Left cardiac atrium (tissue), 4 donors: ENCODE data around the gene RNF19B. TPM values are rescaled to one million over a fixed set of nuclear protein-coding genes. Genes with fewer than 3 reads are reported as not detected.
"Not testable (repeated sequence)": the region's sequence is repeated elsewhere in the genome, so short reads cannot be mapped to it uniquely, and the experiment has no call there.

Source experiments
- ATAC-seq, 2 donors: fragments of 200-7000 bp; cut with Tn5 transposase; one replicate each; pipeline ENCODE4 v1.9.1; 2020; ENCODE audit warnings: mild to moderate bottlenecking in 2 of 2, moderate library complexity in 2 of 2
- DNase-seq: peaks from one replicate; pipeline ENCODE4 v3.0.0-alpha.2; 2020
- intact Hi-C, 2 donors: fragments of 100-400 bp; cut with DNase I; formaldehyde crosslinking; loops; one replicate each; pipeline versions ENCODE4 v1.14.1 to v1.15.1; 2022 to 2023
- total RNA-seq, 2 donors: library from RNA; stranded (reverse); fragmentation: NEBNext Ultra II Directional; extraction: Animal tissue kit (Norgen Biotek cat#: 25700); gene quantifications; one replicate each; pipeline ENCODE4 v1.2.1, GENCODE V29; 2021
- donor health status: DM: no; HTN: yes; CAD: no.
- donor health status: DM: no; HTN: yes; CAD: no; lungs with severe emphysema.
- donor health status: DM: yes; HTN: yes; CAD: no.
- donor health status: Dilated cardiomyopathy.

Gene RNF19B
- total RNA-seq, 2 donors from 2014 or later: 10.7 to 12.8 TPM

DNA sequence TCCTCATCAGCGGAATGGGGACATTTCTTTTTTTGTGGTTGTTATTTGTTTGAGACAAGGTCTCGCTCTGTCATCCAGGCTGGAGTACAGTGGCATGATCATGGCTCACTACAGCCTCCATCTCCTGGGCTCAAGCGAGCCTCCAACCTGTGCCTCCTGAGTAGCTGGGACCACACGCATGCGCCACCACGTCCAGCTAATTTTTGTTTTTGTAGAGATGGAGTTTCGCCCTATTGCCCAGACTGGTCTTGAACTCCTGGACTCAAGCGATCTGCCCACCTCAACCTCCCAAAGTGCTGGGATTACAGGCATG lies 28.7 kb upstream of the RNF19B start:
- ATAC-seq, intact Hi-C loops, DNase-seq: not testable (repeated sequence)

DNA sequence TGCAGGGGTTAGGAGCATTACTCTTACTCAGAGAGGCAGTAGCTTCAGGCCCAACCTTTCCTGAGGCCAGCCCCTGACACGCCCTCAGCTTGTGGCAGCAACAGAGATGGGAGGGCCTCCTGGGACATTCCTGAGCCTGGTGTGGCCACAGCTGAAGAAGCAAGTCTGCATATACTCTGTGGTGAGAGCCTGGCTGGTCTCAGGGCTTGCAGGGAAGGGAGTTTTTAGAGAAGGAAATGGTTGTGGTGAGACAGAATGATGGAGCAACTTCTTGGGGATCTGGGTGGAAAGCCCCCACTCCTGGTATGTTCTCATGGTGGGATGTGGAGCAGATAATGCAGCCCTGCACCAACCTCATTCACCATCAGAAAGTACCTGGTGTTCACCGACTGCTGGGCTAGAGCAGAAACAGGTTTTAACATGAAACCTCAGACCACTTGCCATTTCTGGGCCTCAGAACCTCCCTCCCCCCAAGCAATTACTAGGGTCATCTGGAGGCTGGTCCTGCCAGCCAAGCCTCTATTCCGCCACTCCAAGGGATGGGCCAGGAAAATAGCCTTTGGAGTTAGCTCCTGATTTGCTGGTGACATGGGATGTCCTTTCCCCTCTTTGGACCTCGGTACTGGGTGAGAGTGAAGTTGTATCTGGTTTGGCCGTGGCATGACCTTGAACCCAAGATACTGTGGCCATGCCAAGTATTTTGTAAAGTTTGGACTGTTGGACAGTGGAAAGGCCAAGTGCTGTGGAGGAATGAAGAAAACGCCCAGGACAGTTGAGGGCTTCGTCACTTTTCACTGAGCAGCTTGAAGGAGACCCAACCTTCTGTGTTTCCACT lies 28.1 kb upstream of the RNF19B start:
- ATAC-seq: peak; percentile 54 to 80
- intact Hi-C loops: no loop called here

GRCh38 chr1:32991819-32992488 lies 27.3 kb upstream of the RNF19B start:
- ATAC-seq (no peak), DNase-seq (no peak)
- intact Hi-C loops: no loop called here

More for the DNA sequence above, 28.1 kb upstream of the RNF19B start:
- DNase-seq: peak; percentile 83

GRCh38 chr1:32991386-32991785 lies 26.8 kb upstream of the RNF19B start:
- intact Hi-C loops: no loop called here
- ATAC-seq (no peak), DNase-seq (no peak)

GRCh38 chr1:32990887-32991286 lies 26.3 kb upstream of the RNF19B start:
- DNase-seq (no peak), ATAC-seq (no peak)
- intact Hi-C loops: no loop called here

DNA sequence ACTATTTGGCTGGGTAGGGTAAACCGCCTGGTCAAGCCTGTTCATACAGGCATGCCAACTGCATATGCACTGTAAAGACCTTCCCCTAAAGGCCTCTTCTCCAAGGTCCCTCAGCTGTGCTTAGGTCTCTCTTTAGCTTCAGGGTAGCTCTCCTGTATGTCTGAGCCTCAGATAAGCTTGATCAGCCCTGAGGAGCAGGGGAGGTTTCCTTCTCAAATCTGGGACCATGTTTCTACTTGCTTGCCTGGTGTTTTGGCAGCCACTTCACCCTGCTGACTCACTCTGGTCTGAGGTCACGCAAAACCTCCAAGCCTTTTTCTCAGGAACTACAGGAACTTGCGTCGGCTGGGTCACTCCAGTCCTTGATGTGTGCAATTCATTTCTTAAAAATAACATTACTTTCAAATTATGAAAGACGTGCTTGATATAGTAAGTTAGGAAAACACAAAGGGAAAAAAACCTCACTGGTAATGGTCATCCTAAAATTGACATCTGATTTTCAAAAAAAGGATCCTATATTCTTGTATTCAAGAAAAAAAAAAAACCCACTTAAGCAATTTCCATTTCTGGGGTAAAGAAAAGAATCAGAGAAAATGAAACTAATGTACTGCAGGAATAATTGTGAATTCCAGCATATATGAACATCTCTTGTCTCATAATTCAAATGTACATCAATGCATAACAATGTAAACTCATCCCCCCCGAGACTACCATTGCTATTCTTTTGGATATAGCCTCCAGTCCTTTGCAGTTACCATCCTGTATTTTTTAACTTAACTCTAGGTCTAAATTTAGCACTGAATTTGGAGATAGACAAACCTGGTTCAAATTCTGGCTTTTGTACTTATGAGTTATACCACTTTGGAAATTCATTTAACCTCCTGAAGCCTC lies 24.8 kb upstream of the RNF19B start:
- intact Hi-C loops: no loop called here
- ATAC-seq (peak; percentile 82 to 88), DNase-seq (peak; percentile 84)

GRCh38 chr1:32988665-32989064 lies 24.1 kb upstream of the RNF19B start:
- no peak for DNase-seq
- ATAC-seq: peak; percentile 31 to 34
- intact Hi-C loops: no loop called here

DNA sequence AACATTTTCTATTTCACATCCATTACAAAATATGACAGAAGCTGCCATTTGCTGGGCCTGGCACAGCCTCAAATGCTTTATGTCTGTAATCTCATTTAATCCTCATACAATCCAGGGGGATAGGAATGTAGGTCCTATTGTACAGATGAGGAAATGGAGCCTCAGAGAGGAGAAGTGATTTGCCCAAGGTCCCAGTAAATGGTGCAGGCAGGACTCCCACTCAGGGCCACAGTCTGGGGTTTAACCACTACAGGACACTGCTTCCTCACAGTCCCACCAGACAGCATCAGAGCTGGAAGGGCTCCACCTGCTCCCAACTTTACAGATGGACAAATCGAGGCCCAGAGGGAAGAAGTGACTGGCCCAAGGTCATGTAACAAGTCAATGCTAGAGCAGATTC lies 20.6 kb upstream of the RNF19B start:
- DNase-seq (no peak), ATAC-seq (no peak)
- intact Hi-C loops: no loop called here

GRCh38 chr1:32984455-32985171 lies 20.0 kb upstream of the RNF19B start:
- intact Hi-C loops: no loop called here
- ATAC-seq (no peak), DNase-seq (no peak)

DNA sequence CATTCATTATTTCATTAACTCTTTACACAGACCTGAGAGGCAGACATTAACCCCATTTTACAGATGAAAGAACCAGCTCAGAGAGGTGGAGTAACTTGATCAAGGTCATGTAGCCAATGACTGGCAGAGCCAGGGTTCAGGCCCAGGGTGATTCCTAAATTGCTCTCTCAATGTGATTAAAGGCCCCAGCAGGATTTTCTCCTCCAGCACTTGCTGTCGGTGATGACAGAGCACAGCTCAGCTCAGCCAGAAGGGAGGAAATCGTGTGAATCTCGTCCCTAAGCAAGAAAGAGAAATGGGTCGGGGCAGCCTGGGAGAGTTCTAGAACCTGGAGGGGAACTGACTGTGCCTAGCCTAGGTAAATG lies 19.5 kb upstream of the RNF19B start:
- intact Hi-C loops: no loop called here
- DNase-seq (no peak), ATAC-seq (peak in 1 of 2 donors; percentile 10)

GRCh38 chr1:32983020-32983419 lies 18.4 kb upstream of the RNF19B start:
- DNase-seq (no peak), ATAC-seq (no peak)
- intact Hi-C loops: no loop called here

DNA sequence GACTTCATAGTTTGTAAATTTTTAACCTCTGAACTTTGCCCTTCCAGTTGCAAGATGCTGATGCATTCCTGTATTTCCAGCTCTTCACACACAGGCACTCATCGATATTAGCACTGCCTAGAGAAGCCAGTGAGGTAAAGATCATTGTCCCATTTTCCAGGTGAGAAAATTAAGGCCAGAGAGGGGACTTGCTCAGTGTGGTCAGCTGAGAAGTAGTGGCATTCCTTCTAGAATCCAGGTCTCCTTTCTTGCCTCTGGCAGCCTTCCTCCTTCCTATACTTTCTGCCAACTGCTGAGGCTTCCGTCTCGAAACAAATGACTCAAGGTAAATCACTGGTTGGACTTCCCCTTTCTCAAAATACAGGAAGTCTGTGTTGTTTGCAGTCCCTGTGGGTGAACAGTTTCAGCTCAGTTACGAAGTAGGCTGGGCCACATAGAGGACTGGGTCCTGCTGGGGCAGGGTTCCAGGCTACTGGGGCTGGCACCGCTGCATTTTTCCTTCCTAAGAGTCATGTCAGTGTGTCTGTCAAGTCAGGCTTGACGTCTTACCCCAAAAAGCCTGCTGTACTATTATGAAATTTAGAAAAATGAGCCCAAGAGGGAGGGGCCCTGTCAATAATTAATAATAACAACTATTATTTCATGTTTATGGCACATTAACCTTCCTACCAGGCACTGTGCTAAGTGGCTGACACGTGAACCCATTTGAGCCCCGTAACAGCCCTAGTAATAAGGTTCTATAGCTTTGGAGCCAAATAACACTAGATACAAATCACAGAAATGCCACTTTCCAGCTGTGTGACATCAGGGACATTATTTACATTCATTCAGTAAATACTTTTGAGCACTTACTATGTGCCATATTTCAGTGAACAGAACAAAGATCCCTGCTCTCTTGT lies 16.6 kb upstream of the RNF19B start:
- DNase-seq (peak; percentile 55), ATAC-seq (peak; percentile 85 to 89)
- intact Hi-C loops: no loop called here

GRCh38 chr1:32980080-32980479 lies 15.5 kb upstream of the RNF19B start:
- DNase-seq: no peak
- no peak for ATAC-seq
- intact Hi-C loops: no loop called here

GRCh38 chr1:32978854-32979253 lies 14.2 kb upstream of the RNF19B start:
- intact Hi-C loops: no loop called here
- DNase-seq: no peak
- ATAC-seq: no peak

- DNase-seq: no peak
- intact Hi-C loops: no loop called here
- ATAC-seq: no peak
Measured at GRCh38 chr1:32977546-32978087, 13.0 kb upstream of the RNF19B start.

DNA sequence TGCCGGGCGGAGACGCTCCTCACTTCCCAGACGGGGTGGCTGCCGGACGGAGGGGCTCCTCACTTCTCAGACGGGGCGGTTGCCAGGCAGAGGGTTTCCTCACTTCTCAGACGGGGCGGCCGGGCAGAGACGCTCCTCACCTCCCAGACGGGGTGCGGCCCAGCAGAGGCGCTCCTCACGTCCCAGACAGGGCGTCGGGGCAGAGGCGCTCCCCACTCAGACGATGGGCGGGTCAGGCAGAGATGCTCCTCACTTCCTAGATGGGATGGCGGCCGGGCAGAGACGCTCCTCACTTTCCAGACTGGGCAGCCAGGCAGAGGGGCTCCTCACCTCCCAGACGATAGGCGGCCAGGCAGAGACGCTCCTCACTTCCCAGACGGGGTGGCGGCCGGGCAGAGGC lies 10.4 kb upstream of the RNF19B start:
- DNase-seq, ATAC-seq, intact Hi-C loops: not testable (repeated sequence)

DNA sequence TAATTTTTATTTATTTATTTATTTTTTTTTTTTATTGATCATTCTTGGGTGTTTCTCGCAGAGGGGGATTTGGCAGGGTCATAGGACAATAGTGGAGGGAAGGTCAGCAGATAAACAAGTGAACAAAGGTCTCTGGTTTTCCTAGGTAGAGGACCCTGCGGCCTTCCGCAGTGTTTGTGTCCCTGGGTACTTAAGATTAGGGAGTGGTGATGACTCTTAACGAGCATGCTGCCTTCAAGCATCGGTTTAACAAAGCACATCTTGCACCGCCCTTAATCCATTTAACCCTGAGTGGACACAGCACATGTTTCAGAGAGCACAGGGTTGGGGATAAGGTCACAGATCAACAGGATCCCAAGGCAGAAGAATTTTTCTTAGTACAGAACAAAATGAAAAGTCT lies 8.8 kb upstream of the RNF19B start:
- DNase-seq, ATAC-seq, intact Hi-C loops: not testable (repeated sequence)
